HG03108 (cell line): ENCODE measurements around the gene KRTAP5-2.
"Not testable (repeated sequence)": the region's sequence is repeated elsewhere in the genome, so short reads cannot be mapped to it uniquely, and the experiment has no call there.

Experiments
- ATAC-seq: cut with Tn5 transposase; IDR thresholded peaks from one replicate; pipeline ENCODE4 v1.9.1; 2021; ENCODE audit warnings: moderate library complexity; ENCODE audit not compliant: unreplicated experiment

KRTAP5-2 gene

DNA sequence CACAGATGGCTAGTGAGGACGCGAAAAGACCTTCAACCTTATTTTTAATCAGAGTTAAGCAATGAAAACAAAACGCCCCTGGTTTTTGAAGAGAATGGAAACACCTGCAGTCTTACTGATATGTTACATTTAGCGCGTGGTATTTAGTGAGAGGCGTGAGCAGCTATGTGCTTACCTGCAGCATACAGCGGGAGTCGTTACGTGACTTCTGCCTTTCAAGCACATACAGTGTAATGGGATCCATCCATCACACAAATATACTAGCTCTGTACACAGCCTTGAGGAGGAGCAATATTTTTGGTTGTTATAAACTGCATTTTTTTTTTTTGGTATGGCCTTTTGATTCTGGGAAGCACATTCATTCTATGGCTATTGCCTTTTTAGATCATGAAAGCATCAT lies 5.5 kb downstream of the KRTAP5-2 start:
- ATAC-seq: no peak

GRCh38 chr11:1589996-1590395 lies 8.1 kb downstream of the KRTAP5-2 start:
- ATAC-seq: no peak

GRCh38 chr11:1589191-1589963 lies 8.7 kb downstream of the KRTAP5-2 start:
- not testable (repeated sequence) for ATAC-seq

DNA sequence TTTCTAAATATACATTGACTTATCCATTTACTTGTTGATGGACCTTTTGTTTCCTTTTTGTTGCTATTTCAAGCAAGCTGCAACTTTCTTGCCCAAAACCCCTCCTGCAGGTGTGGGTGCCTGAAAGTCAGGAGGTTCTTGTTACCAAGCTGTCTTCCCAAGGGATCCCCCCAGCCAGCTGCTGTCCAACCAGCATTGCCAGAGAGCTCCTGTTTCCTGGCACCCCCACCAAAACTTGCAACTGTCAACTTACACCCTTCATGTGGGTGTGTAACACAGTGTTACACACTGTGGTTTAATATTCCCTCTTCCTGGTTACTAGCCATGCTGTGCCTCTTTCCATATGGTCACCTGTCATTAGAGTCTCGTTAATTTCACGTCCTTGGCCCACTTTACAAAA lies 11.4 kb downstream of the KRTAP5-2 start:
- no peak for ATAC-seq

- not testable (repeated sequence) for ATAC-seq
These were observed 13.3 kb downstream of the KRTAP5-2 start, which contains the start of gene KRTAP5-1 for GRCh38 chr11:1584661-1585370. TSS of gene KRTAP5-1 (minus strand) at chr11:1585283. CDS start at chr11:1585249, 34 bp downstream.

DNA sequence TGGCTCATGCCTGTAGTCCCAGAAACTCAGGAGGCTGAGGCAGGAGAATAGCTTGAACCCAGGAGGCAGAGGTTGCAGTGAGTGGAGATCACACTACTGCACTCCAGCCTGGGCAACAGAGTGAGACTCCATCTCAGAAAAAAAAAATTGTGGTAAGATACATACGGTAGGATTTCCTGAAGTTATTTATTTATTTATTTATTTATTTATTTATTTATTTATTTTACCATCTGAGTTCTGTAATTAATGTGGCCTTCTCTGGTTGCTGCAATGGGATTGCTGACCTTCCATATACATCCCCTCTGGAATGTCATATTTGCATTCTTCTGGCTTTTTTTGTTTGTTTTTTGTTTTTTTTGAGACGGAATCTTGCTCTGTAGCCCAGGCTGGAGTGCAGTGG lies 15.2 kb downstream of the KRTAP5-2 start:
- not testable (repeated sequence) for ATAC-seq

- no peak for ATAC-seq
These were observed 16.1 kb downstream of the KRTAP5-2 start for GRCh38 chr11:1581976-1582375.

DNA sequence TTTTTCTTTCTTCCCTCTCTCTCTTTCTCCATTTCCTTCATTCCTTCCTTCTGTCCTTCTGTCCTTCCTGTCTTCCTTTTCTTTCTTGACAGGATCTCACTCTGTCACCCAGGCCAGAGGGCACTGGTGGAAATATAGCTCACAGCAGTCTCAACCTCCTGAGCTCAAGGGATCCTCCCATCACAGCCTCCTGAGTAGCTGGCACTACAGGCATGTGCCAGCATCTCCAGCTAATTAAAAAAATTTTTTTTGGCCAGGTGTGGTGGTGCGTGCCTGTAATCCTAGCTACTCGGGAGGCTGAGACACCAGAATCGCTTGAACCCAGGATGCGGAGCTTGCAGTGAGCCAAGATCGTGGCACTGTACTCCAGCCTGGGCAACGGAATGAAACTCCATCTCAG lies 21.3 kb downstream of the KRTAP5-2 start:
- no peak for ATAC-seq

GRCh38 chr11:1575756-1576155 lies 22.3 kb downstream of the KRTAP5-2 start:
- not testable (repeated sequence) for ATAC-seq

GRCh38 chr11:1574933-1575242 lies 23.2 kb downstream of the KRTAP5-2 start:
- ATAC-seq: no peak

DNA sequence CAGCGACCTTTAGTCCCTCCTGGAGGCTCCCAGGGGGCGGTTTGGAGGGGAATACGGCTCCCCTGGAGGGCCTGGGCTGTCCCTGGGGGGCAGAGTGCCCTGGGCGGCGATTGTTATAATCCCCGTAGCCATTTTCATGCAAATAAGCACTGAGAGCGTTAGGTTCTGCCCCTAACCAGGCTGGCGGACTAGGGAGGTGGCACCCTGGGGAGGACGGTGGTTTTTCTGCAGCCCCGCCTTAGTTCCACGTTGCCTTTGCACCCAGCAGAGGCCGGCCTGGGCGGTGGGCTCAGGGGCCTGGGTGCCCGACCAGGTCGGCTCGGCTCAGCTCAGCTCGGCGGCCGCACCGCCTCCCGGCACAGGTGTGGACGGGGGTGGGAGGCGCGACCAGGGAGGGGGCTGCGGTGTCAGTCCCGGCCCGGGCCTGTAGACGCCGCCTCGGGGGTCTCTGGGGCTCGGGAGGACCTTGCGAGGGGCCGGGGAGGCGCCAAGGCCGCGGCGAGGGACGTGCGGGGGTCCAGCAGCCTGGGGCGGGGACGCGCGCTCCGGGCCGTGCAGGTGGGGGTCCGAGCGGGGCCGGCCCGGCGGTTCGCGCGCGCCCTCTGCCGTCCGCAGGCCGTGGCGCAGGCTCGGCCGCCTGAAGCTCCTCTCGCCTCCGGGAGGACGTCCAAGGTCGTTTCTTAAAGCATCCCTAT lies 23.7 kb downstream of the KRTAP5-2 start:
- ATAC-seq: no peak

DNA sequence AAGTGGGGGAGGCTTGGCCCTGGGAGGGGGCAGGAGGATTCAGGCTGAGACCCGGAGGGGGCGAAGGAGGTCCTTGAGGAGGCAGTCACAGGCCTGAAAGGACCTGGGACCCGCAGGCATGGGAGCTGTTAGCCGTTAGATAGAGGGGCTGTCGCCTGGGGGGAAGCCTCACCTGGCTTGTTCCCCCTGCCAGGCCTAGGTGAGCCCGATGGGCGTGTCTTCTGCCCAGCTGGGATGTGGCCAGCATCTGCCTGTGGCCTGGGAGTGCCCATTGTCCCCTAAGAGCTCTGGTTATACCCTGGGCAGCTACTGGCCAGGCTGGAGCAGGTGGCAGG lies 24.2 kb downstream of the KRTAP5-2 start:
- no peak for ATAC-seq

GRCh38 chr11:1573077-1573902 lies 24.8 kb downstream of the KRTAP5-2 start:
- ATAC-seq: no peak

- ATAC-seq: peak; percentile 47
These were observed 25.7 kb downstream of the KRTAP5-2 start, which contains the start of gene DUSP8 for GRCh38 chr11:1572197-1573076. TSS of gene DUSP8 (minus strand) at chr11:1572271. CDS start at chr11:1565826, 6,445 bp downstream.

- no peak for ATAC-seq
These were observed 26.3 kb downstream of the KRTAP5-2 start for GRCh38 chr11:1571760-1572196.

DNA sequence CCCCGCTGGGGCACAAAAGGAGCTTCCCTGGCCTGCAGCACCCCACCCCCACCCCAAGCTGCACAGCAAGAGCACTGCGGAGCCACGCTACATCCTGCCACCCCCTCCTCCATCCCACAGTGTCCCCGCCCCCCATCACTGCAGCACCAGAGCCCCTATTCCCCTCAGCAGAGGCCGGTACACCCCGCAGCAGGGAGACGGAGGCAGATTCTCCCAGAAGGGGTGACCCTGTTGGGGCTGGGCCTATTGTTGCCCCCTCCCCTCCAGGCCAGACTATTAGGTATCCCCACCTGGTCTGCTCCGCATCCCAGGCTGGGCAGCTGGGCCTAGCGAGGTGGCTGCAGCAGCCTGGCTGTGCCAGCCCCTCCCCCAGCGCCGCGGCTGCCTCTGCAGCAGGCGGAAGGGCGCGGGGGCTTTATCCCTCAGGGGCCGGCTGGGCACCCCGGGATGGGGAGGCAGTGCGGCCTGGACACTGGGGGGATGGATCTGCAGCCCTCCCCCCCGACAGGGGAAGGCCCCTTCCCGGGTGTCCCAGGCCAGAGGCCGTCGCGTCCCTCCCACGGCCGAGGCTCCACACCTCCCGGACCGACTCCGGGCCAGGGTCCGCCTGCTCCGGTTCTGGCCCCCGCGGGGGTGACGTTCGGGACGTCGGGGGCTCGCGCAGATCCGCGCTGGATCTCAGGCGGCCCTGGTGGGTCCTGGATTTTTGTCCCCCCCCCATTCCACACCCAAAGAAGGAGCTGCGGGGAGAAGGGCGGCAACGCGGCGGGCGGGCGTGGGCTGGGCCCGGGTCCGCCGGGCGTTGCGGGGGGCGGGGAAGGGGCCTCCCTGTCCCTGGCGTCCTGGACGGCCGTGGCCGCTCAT lies 27.0 kb downstream of the KRTAP5-2 start:
- no peak for ATAC-seq

- no peak for ATAC-seq
These were observed 27.6 kb downstream of the KRTAP5-2 start for GRCh38 chr11:1570531-1570895.

DNA sequence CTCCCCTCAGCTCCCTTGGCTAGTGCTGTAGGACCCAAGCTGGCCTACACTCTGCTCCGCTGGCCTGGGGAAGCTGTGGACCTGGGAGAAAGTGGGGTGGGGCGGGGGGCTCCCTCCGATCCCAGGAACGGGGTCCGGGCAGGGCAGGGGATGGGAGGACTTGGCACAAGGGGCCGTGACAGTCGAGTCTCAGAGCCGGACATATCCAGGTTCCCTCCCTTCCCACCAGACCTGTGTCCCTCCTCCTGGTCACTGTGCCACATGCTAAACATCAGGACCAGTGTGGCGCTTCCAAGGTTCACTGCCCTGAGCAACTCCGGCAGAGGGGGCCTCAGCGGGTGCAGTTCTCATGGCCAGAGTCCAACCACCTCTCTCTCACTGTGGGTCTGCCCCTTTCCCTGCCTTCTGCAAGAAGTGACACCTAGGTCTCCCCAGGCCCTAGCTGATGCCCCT lies 28.1 kb downstream of the KRTAP5-2 start:
- no peak for ATAC-seq

GRCh38 chr11:1569251-1569780 lies 28.8 kb downstream of the KRTAP5-2 start:
- ATAC-seq: no peak
